Inflammatory macrophage treated with lipopolysaccharide for 4 hours (primary cell): ENCODE results near the gene ADAMTS17.

Experiments used
- DNase-seq: peaks from one replicate; pipeline ENCODE4 v3.0.0-alpha.2; 2020

Gene ADAMTS17

GRCh38 chr15:100193277-100193860, 148.4 kb downstream of the ADAMTS17 start:
- no peak for DNase-seq

GRCh38 chr15:100192097-100193080, 149.4 kb downstream of the ADAMTS17 start:
- DNase-seq: no peak

GRCh38 chr15:100191161-100191560, 150.6 kb downstream of the ADAMTS17 start:
- no peak for DNase-seq

GRCh38 chr15:100190675-100191074, 151.1 kb downstream of the ADAMTS17 start:
- DNase-seq: no peak

DNA sequence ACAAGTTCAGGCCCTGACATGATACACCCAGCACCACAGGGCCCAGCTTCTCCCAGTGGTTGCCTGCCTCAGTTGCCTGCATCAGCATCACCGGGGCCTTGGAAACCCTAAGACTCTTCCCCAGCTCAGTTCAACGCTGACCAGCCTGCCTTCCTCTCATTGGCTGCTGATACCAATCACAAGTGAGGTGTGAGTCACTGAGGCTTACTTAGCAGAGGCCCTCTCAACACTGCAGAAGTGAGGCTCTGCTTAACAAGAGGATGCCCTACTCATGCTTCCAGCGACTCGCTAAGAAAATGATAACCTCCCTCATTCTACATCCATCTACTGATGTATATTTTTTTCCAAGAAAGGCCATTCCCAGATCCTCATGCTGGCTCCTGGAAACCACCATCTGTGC, 151.9 kb downstream of the ADAMTS17 start:
- no peak for DNase-seq

GRCh38 chr15:100189319-100189718, 152.5 kb downstream of the ADAMTS17 start:
- no peak for DNase-seq

DNA sequence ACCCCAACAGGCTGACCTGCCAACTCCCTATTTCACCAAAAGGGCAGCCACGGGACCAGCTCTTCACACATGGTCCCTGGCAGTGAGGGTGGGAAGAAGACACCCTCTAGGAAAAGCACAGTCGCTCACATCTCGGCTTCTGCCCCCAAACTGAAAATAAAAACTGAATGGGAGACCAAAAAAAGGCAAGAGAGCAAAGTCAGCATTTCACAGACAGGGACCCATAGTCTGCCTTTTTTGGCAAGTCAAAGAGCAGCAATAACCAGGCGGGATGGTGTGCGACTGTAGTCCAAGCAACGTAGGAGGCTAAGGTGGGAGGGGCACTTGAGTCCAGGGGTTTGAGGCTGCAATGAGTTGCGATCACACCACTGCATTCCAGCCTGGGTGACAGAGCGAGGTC, 154.1 kb downstream of the ADAMTS17 start:
- DNase-seq: no peak

DNA sequence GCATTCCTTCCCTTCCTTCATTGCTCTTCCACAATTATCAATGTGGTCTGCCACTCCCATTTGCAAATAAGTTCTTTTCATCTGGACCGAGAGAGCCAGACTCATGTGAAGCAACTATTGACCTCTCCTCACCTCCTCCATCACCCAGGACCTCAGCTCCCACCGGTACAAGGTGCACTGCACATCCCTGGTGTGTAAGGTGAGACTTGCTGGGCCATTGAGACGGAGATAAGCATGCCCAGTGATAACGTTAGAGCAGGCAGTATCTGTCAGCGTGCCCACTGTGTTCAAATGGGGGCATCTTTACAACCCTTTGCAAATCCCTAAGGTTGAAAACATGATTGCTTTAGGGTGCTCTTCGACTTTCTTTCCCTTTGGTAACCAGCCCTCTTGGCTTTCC, 154.8 kb downstream of the ADAMTS17 start:
- no peak for DNase-seq

DNA sequence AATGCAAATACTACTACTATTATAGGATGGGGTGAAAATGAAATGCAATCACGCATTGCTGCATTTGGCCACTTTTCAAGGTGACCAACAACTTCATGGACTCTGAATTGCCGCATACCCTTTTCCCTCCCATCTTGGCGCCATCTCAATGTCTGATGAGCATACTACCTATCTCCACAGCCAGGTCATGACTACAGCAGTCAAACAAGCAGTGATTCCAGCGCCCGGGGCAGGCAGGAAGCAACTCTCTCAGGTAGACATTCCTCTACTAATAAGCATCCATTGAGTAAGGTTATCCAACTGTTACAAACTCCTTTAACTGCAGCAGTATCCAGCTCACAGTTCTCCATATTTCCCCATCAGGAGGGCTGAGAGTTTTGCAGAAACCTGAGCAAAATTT, 155.4 kb downstream of the ADAMTS17 start:
- DNase-seq: no peak

- no peak for DNase-seq
These were observed 157.8 kb downstream of the ADAMTS17 start for GRCh38 chr15:100183921-100184495.

- DNase-seq: no peak
These were observed 160.9 kb downstream of the ADAMTS17 start for GRCh38 chr15:100180921-100181320.

- DNase-seq: no peak
These were observed 166.2 kb downstream of the ADAMTS17 start for GRCh38 chr15:100175406-100176114.

- no peak for DNase-seq
These were observed 166.9 kb downstream of the ADAMTS17 start for GRCh38 chr15:100174904-100175275.

- DNase-seq: no peak
These were observed 167.4 kb downstream of the ADAMTS17 start for GRCh38 chr15:100174159-100174903.

DNA sequence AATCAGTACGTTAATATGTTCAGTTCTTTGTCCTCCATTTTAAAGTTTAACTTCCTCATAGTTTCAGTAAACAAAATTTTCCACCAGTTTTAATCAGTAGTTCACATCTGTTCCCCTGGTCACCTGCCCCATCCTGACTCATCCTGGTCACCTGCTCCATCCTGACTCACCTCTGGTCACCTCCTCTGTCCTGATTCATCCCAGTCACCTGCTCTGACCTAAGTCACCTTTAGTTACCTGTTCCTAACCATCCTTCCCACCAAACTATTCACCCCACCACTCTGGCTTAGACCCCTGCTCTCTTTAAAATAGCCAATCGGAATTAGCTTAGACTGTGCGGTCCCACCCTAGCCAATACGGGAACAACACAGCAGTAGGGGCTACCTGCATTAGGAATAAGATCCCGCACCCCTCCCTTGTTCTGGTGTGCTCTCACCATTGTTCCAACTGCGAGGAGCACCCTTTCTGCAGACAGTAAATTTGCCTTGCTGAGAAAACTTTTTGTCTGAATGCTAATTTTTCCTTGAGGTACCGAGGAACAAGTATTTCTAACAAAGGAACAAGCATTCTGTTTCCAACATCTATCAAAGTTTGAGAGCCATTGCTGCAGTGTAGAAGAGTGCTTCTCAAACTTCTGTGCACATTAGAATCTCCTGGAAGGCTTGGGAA, 169.3 kb downstream of the ADAMTS17 start:
- no peak for DNase-seq

GRCh38 chr15:100171411-100171810, 170.4 kb downstream of the ADAMTS17 start:
- no peak for DNase-seq

- DNase-seq: no peak
These were observed 171.2 kb downstream of the ADAMTS17 start for GRCh38 chr15:100170291-100171210.

- no peak for DNase-seq
These were observed 172.0 kb downstream of the ADAMTS17 start for GRCh38 chr15:100169615-100170290.

GRCh38 chr15:100168787-100169186, 173.0 kb downstream of the ADAMTS17 start:
- DNase-seq: no peak

DNA sequence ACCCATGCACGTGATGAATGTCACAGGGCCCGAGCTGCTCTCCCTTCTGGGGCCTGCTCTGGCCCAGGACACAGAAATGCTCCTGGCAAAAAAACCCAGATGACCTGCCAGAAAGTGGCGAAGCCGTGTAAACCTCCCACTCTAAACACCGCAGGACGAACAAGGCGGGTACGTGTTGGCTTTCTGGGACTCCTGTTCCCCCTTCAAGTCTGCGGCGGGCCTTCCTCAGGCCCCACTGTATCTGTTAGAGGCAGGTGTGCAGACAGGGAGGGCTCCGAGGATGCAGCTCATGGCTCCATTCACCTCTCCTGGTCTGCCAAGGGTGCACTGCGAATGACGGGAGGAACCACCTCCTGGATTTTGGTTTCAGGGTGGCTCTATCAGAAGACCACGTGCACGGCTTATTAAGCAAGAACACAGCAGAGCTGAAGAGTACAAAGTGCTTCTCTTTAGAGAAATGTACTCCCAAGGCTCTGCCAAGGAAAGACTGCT, 173.8 kb downstream of the ADAMTS17 start:
- DNase-seq: no peak
